Measurements from ENCODE around the gene TMEM135.
"Not testable (repeated sequence)": the region's sequence is repeated elsewhere in the genome, so short reads cannot be mapped to it uniquely, and the experiment has no call there.

TMEM135 gene

DNA sequence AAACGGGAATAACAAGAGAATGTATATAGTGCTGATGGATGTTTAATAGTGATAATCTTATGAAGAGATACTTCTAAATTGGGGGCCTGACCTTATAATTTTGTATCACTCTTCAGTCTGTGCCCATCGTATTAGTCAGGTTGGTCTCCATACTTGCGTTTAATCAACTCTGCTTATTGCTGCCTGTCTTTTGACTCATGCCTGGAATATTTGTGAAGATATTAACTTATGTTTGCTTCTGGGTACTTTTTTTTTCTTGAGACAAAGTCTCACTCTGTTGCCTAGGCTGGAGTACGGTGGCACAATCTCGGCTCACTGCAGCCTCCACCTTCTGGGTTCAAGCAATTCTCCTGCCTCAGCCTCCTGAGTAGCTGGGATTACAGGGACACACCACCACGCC, 24.0 kb downstream of the TMEM135 start:
- no peak overlapping the region for H3K4me3 ChIP-seq (ENCODE audit: low read length)
- DNase-seq (ENCODE audit: low read depth, low spot score), result no peak

DNA sequence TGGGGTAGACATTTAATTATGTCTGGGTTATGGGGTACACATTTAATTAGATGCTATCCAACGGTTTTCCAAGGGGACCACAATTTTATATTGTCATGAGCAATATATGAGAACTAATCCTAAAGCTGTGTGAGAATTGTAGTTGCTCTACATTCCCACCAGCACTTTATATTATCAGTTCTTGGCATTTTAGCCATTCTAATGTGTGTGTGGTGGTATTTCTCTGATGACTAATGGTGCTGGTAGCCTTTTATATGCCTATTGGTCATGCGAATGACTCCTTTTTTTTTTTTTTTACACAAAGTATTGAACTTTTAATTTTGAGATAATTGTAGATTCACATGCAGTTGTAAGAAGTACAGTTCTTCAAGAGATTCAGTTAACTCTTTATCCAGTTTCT, 26.2 kb downstream of the TMEM135 start:
- DNase-seq (ENCODE audit: low read depth, low spot score), result no peak
- H3K4me3 ChIP-seq (ENCODE audit: low read length), result no peak overlapping the region

DNA sequence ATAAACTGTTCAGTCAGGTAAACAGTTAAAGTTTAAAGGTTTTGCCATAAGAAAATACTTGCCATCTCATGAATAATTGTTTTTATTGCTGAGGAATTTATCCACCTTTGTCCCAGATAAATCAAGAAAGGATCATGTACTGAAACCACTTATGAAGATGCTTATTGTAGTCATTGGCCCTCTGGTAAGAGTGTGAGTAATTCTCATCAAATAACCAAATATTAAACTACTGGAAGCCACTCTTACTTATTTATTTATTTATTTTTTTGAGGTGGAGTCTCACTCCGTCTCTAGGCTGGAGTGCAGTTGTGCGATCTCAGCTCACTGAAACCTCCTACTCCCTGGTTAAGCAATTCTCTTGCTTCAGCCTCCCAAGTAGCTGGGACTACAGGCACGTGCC, 35.1 kb downstream of the TMEM135 start:
- no peak for DNase-seq (ENCODE audit: low read depth, low spot score)
- no peak overlapping the region for H3K4me3 ChIP-seq (ENCODE audit: low read length)

DNA sequence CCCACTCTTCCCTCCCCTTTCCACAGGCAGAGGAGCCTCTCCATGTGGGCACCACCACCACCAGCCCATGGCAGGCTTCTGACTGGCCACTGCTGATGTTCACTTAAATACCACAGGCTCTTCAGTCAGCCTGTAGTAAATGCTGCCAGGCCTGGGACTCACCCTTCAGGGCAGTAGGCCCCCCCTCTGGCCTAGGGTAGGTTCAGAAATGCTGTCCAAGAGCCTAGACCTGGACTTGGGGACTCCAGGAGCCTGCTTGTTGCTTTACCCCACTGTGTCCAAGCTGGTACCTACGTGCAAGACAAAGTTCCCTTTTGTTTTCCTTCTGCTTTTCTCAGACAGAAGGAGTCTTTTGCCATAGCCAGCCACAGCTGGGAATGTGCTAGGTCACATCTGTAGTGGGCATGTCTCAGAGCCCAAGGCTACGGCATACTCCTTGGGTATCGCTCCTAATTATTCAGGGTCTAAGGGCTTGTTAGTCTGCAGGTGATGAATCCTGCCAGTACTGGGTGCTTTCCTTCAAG, 38.6 kb downstream of the TMEM135 start:
- H3K4me3 ChIP-seq (ENCODE audit: low read length), result no peak overlapping the region
- DNase-seq (ENCODE audit: low read depth, low spot score), result no peak

DNA sequence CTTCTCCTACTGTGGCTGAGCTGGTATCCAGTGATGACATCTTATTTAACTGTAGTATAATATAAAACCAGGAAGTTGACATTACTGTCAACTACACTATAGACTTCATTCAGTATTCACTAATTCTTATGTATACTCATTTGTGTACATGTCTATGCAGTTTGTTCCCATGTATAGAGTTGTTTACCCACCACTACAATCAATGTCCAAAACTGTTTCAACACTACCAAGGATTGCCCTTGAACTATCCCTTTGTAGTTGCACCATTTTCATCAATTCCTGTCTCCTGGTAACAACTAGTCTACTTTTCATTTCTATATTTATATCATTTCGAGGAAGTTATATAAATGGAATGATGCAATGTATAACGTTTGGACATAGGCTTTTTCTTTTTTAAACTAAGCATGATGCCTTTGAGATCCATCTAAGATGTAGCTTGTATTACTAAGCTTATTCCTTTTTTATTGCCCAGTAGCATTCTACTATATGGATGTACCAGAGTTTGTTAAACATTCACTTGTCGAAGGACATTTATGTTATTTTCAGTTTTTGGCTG, 39.2 kb downstream of the TMEM135 start:
- H3K4me3 ChIP-seq (ENCODE audit: low read length), result no peak overlapping the region
- no peak for DNase-seq (ENCODE audit: low read depth, low spot score)

DNA sequence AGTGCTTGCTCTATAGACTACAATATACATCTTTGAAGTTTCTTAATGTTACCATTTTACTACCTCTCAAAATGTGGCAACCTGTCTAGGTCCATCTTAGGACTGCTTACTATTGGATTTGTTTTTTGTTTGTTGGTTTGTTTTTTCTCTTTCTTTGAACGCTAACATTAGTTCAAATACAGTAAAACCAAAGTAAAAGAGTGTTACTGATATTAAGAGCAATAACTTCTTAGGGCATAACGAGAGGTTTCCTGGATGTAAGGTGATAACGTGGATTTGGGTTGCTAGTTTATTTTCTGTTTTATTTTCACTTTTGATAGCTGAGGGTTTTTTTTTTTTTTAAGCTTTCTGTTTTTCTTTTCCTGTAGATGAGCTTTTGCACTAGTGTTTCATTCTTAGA, 43.6 kb downstream of the TMEM135 start:
- DNase-seq (ENCODE audit: low read depth, low spot score), result no peak
- H3K4me3 ChIP-seq (ENCODE audit: low read length), result no peak overlapping the region

DNA sequence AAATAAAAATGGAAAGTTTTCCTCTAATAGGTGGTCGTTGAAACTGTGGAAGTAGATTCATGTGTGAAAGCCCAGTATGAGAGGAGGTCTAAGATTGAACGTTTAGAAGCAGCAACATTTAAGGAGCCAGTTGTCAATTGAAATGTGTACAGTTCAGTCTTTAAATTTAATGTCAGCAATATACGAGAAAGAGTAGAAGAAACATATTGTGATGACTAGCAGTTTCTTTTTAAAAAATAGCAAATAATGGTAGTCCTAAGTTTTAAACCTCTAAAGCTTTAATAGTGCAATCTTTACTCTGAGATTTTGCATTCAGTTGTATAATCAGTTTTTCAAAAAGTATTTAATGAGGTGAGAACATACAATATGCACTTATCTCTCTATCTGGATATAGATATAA, 44.9 kb downstream of the TMEM135 start:
- no peak for DNase-seq (ENCODE audit: low read depth, low spot score)
- H3K4me3 ChIP-seq (ENCODE audit: low read length), result no peak overlapping the region

DNA sequence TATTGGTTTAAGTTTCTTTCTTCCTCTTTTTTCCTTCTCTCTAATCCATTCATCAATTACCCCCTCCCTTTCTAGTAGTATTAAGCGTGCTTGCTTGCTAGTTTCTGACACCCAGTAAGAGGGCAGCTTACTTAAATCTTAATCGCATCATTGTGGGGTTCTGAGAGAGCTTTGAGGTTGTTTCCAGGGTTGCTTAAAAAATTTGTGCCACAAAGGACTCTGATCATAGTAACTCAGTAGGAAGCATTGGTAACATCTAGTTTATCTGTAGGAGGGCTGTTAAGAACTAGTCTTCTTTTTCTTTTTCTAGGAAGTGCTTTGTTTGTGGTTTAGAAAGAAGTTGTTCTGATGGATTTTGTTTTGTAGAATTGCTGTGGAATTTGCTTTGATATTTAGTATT, 45.3 kb downstream of the TMEM135 start:
- no peak for DNase-seq (ENCODE audit: low read depth, low spot score)
- no peak overlapping the region for H3K4me3 ChIP-seq (ENCODE audit: low read length)

DNA sequence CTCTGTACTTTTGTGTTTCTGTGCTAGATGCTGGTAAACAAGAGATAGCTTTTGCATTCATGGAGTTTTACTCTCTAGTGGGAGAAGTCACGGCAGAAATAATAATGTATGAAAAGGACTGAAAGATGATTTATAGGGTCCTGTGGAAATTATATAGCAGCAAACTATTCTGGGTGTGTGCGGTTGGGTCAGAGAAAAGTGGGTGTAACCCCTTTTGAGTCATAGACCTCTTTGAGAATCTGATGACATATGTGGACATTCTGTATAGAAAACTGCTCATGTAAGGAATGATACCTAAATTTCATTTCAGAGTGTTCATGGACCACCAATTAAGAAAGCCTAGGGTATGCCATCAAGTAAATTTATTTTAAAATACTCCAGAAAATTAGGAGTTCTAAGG, 54.4 kb downstream of the TMEM135 start:
- no peak overlapping the region for H3K4me3 ChIP-seq (ENCODE audit: low read length)
- no peak for DNase-seq (ENCODE audit: low read depth, low spot score)

DNA sequence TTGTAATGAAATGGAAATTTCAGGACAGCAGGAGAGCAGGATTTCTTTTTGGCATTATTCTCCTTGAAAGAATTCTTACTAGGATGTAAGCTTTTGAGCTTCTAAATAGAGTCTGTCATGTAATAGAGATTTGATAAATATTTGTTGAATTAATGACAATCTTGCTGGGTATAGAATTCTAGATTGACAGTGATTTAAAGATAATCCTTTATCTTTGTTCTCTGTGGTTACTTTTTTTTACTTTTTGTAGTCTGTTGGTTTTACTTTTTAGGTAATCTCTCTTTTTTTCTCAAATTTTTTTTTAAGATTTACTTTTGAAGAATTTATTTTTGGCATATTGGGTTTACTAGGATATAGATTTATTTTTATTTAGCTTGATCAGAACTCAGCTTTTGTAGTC, 54.8 kb downstream of the TMEM135 start:
- H3K4me3 ChIP-seq (ENCODE audit: low read length), result no peak overlapping the region
- no peak for DNase-seq (ENCODE audit: low read depth, low spot score)

DNA sequence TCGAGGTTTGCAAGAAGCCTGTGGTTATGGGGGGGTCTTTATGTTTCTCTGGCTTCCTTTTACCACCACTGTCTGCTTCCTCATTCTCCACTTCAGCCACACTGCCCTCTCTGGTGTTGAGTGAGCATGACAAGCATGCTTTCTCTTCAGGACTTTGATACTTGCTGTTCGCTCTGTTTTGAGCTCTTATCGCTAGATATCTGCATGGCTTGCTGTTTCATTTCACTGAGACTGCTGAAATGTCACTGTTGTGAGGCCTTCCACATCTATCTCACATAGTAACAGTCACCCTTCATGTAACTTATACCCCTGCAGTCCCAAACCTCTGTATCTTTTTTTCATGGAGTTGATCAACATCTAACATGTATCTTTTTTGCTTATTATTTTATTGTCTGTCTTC, 59.8 kb downstream of the TMEM135 start:
- peak; percentile 58 for DNase-seq (ENCODE audit: low read depth, low spot score)
- H3K4me3 ChIP-seq (ENCODE audit: low read length), result no peak overlapping the region

DNA sequence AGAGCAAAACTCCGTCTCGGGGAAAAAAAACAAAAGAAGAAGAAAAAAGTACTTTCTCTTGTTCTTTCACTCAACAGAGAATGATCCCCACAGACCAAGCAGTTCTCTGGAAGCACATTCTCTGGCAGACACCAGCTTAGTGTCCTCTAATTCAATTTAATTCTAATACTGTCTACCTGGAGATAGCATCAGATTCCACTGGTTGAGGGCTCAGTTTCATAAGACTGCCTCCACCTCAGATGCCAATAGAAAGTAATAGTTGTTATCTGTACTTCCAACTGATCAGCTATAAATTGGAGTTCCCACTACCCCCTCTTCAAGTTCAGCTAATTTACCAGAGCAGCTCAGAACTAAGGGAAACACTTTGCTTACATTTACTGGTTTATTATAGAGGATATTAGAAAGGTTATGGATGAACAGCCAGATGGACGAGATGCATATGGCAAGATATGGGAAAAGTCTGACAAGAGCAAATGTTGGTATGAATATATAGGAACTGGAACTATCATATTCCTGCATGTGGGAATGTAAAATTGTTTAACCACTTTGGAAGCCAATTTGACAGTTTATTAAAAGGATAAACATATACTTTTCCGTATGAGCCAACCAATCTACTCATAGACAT, 64.3 kb downstream of the TMEM135 start:
- no peak for DNase-seq (ENCODE audit: low read depth, low spot score)
- H3K4me3 ChIP-seq (ENCODE audit: low read length), result no peak overlapping the region

DNA sequence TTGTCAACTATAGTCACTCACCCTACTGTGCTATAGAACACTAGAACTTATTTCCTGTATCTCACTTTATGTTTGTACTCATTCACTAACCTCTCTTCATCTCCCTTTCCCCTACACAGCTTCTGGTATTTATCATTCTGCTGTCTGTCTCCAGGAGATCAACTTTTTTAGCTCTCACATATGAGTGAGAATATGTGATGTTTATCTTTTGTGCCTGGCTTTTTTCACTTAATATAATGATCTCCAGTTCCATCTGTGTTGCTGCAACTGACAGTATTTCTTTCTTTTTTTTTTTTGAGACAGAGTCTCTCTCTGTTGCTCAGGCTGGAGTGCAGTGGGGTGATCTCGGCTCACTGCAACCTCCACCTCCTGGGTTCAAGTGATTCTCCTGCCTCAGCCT, 68.1 kb downstream of the TMEM135 start:
- DNase-seq (ENCODE audit: low read depth, low spot score); H3K4me3 ChIP-seq (ENCODE audit: low read length): not testable (repeated sequence)

DNA sequence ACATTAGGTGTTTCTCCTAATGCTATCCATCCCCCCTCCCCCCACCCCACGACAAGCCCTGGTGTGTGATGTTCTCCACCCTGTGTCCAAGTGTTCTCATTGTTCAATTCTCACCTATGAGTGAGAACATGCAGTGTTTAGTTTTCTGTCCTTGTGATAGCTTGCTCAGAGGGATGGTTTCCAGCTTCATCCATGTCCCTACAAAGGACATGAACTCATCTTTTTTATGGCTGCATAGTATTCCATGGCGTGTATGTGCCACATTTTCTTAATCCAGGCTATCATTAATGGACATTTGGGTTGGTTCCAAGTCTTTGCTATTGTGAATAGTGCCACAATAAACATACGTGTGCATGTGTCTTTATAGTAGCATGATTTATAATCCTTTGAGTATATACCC, 69.6 kb downstream of the TMEM135 start:
- not testable (repeated sequence) for DNase-seq (ENCODE audit: low read depth, low spot score); H3K4me3 ChIP-seq (ENCODE audit: low read length)

DNA sequence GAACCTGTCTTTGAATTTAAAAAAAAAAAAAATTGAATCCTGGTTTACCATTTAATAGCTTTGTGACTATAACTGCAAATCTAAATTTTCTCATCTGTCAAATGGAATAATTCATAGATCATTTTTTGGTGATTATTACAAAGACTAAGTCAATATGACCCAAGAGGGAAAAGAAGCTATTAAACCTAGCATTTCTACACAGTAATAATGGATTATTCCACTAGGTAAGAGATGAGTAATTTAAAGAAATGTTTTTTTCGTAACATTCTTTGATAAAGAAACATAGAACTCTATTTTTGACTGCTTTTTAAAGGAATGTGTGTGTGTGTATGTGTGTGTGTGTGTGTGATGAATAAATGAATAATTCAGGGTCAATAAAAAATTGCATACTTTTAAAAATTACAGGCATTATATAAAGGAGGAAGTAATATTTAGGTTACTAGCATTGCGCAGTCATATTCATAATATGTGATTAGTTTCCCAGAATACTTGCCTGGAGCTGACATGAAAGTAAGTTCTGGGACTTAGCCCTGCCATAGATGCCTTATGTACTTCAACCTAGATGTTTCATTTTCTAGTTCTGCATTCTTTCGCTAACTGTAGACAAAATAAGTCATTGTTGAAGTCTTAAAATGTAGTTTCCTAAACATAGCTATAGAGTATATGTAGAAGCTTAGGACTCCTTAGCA, 72.9 kb downstream of the TMEM135 start:
- DNase-seq (ENCODE audit: low read depth, low spot score), result no peak

DNA sequence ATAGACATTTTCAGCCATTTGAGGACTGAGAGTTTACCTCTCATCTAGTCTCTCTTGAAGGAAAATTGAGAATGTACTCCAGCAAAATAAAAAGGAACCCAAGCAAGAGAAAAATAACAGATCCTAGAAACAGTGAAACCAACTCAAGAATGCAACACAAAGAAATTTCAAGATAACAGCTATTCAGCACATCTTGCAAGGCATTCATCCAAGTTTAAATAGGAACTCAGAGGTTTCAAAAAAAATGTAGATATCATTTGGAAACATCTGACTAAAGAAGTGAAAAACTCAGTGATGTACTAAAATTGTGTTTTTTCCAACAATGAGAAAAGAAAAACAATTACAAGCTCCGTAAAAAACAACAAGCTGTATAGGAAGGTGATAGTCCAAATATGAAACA, 76.4 kb downstream of the TMEM135 start:
- no peak overlapping the region for H3K4me3 ChIP-seq (ENCODE audit: low read length)
- DNase-seq (ENCODE audit: low read depth, low spot score), result no peak

More for the DNA sequence above, 72.9 kb downstream of the TMEM135 start:
- no peak overlapping the region for H3K4me3 ChIP-seq (ENCODE audit: low read length)

DNA sequence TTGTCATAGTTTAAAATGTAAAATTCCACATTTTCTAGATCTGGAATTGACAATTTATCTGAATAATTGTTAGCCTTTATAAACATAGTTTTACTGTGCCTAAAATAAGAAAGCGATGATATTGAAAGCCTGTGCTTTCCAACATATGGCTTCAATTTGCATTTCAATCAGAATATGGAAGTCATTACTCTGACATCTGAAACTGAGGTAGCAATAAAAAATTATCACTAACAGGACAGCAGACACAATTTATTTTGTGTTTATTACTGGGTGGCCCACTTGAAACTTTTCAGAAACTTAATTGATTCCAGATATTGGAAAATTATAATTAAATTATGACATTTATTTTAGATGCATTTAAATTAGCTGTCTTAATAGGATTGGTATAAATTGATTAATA, 78.5 kb downstream of the TMEM135 start:
- no peak overlapping the region for H3K4me3 ChIP-seq (ENCODE audit: low read length)
- DNase-seq (ENCODE audit: low read depth, low spot score), result no peak

DNA sequence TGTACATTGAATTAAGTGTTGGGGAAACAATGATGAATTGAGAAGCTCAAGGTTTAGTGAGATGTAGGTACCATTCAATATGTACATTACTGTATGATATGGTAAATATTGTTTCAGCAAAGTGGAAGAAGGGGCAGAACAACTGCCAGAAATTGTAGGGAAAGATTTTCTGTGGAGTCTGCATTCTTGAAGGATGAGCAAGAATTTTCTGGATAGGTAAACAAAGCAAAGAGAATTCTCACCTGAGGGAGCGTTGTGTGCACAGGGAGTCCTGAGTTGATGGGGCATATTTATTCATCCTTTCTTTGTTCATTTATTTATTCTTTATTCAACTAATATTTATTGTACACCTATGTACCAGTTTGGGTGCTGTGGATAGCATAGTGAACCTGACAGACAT, 83.2 kb downstream of the TMEM135 start:
- H3K4me3 ChIP-seq (ENCODE audit: low read length), result no peak overlapping the region
- no peak for DNase-seq (ENCODE audit: low read depth, low spot score)

DNA sequence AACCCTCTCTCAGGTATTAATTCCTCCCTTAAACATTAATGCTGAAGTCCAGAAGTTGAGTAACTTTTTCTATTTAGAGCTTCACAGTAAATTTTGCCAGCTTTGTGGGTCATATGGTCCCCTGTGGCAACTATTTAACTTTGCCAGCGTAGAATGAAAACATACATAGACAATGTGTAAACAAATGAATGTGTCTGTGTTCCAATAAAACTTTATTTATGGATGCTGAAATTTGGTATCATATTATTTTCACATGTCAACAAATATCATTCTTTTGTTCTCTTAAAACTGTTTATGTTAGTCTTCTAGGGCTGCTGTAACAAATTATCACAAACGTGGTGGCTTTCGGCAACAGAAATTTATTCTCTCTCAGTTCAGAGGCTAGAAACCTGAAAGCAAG, 85.1 kb downstream of the TMEM135 start:
- H3K4me3 ChIP-seq (ENCODE audit: low read length), result no peak overlapping the region
- DNase-seq (ENCODE audit: low read depth, low spot score), result no peak

DNA sequence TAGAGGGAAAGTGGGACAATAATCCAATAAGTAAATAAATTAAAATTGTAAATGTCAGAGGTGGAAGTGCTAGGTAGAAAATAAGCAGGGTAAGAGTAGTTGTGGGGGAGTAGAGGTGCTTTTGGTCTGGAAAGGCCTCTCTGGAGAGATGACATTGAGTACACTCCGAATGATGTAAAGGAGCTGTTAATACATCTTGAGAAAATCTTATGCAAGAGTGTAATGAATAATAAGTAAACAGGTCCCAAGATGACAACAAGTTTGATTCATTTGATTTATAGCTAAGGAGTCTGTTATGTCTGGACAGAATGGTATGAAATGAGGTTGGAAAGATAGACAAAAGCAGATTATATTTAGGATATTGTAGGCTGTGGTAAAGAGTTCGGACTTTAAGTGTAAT, 87.5 kb downstream of the TMEM135 start:
- DNase-seq (ENCODE audit: low read depth, low spot score), result no peak

DNA sequence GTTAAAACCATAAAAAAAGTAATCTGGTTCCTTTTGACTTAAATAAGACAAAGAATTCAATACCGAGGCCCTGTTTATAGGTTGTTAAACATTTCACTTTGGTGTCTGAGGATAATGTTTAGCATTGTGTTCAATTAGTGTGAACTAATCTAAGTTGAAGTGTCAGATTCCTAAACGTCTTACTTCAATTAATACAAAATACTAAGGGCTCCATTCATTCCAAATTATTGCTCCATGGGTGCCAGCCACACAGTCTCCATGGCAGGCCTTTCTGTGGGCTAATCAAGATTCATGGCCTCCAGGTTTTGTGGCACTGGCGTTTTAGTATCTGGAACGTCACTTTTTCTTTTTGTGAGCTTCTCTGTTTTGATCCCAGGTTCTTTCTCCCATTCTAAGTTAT, 89.4 kb downstream of the TMEM135 start:
- DNase-seq (ENCODE audit: low read depth, low spot score), result no peak
- H3K4me3 ChIP-seq (ENCODE audit: low read length), result no peak overlapping the region

More for the DNA sequence above, 87.5 kb downstream of the TMEM135 start:
- no peak overlapping the region for H3K4me3 ChIP-seq (ENCODE audit: low read length)
